ENCODE results near the gene OPRL1. TPM values are rescaled to one million over a fixed set of nuclear protein-coding genes. Genes with fewer than 3 reads are reported as not detected.

Gene OPRL1
- total and polyA plus RNA-seq, 2 of the 8 experiments (the other 6 are each of a cell fraction or from before 2014, with no cell fraction given) = 0.63 to 0.98 TPM

GRCh38 chr20:64073476-64074183 lies 6.3 kb upstream of the OPRL1 start:
- Histone ChIP-seq H3K9me3 (ENCODE audit: insufficient read depth in 2 of 2, low read depth in 1 of 2, low read length in 1 of 2) (no peaks in the 10 kb centered on the region), H4K91ac (replicated peaks; ENCODE audit: insufficient read length, low read length) (no peak overlapping the region), H2BK20ac (ENCODE audit: low read length) (no peak overlapping the region), H3K9ac (replicated peaks in 1 of 4; ENCODE audit: extremely low read depth in 1 of 4, low read depth in 3 of 4, low read length in 3 of 4) (no peak overlapping the region), H2AK5ac (ENCODE audit: low read depth, low read length) (no peak overlapping the region), H3K27me3 (replicated peaks in 1 of 4; ENCODE audit: control insufficient read depth in 3 of 4, extremely low read depth in 1 of 4, insufficient read depth in 3 of 4, low read length in 3 of 4) (no peaks in the 10 kb centered on the region), H3K4me1 (replicated peaks in 1 of 4; ENCODE audit: control insufficient read depth in 3 of 4, insufficient read depth in 4 of 4, low read length in 3 of 4) (peaks cover 0 to 16% (median 4%) of the 10 kb centered on the region in 4 experiments; a peak in 4 of 7 replicates), H2BK120ac (replicated peaks; ENCODE audit: low read depth, low read length) (no peak overlapping the region), H3K27ac (ENCODE audit: low read depth, low read length) (no peak overlapping the region), H2BK5ac (ENCODE audit: low read depth, low read length) (no peak overlapping the region), H4K8ac (ENCODE audit: extremely low read depth, insufficient read depth, low read length) (no peak overlapping the region; the same call in 1 of the 2 replicates), H3K56ac (replicated peaks; ENCODE audit: insufficient read length, low read depth, low read length) (no peak overlapping the region), H3K23ac (ENCODE audit: insufficient read length) (no peak overlapping the region), H4K5ac (ENCODE audit: insufficient read length, low read depth, low read length) (no peak overlapping the region), H3K18ac (ENCODE audit: extremely low read depth, low read length) (no peak overlapping the region), H3K4me3 (ENCODE audit: extremely low read depth in 1 of 4, insufficient read depth in 2 of 4, low read depth in 3 of 4, low read length in 4 of 4) (no peak overlapping the region), H3K4me2 (ENCODE audit: insufficient read depth in 1 of 2, low read depth in 2 of 2, low read length in 2 of 2) (no peak overlapping the region), H3K79me2 (ENCODE audit: control insufficient read depth in 1 of 2, insufficient read depth in 2 of 2, low read length in 2 of 2) (no peaks in the 10 kb centered on the region), H3K4ac (replicated peaks; ENCODE audit: insufficient read length, low read depth, low read length) (no peak overlapping the region), H3K23me2 (ENCODE audit: low read depth, low read length) (no peaks in the 10 kb centered on the region), H2BK12ac (ENCODE audit: low read depth, low read length) (0 out of 2 replicates have a peak overlapping the region, but pooled peaks have one; percentile 3), H2AFZ (ENCODE audit: low read length) (no peak overlapping the region), H3K14ac (ENCODE audit: insufficient read length) (no peak overlapping the region), H4K20me1 (replicated peaks in 1 of 2; ENCODE audit: control insufficient read depth in 1 of 2, insufficient read depth in 2 of 2, low read length in 2 of 2) (peaks cover 0 to 8% of the 10 kb centered on the region in 2 experiments), H2BK15ac (ENCODE audit: low read length) (no peak overlapping the region), H3K36me3 (ENCODE audit: control insufficient read depth in 2 of 4, insufficient read depth in 4 of 4, low read length in 3 of 4) (peaks cover 0 to 8% (median 3%) of the 10 kb centered on the region in 4 experiments; a peak in 3 of 8 replicates), H3K79me1 (ENCODE audit: low read depth, low read length) (0 out of 2 replicates have a peak, but pooled peaks cover 3% of the 10 kb centered on the region)
- WGBS, 2 experiments (ENCODE audit: extremely low coverage in 1 of 2, insufficient coverage in 1 of 2, insufficient read length in 1 of 2, insufficient replicate concordance in 2 of 2, low coverage in 1 of 2, low lambda C conversion rate in 2 of 2, missing lambda C conversion rate in 1 of 2) = 95% methylated on average over 36 of the region's 37 CpGs; no CpG with 5 or more reads in 1 of the 2 experiments
- CTCF ChIA-PET (ENCODE audit: partially characterized antibody) = interaction anchor here (0.6 to 1.6 kb wide), 6 partner anchors 9 to 137 kb away, joined by 3 to 5 read pairs (median 4); no protein-coding TSS in a partner anchor
- FAIRE-seq = no peak
- POLR2A ChIA-PET (ENCODE audit: partially characterized antibody) = interaction anchor here (1.0 to 1.6 kb wide), 4 partner anchors 8 to 37 kb away, joined by 3 to 5 read pairs (median 4); no protein-coding TSS in a partner anchor
- no peak for DNase-seq (ENCODE audit: low read depth in 1 of 2, low spot score in 2 of 2)
- TF ChIP-seq KDM5A (IDR thresholded peaks at IDR 0.05; ENCODE audit: low read length) (no peak), POU5F1 (IDR thresholded peaks at IDR 0.05; ENCODE audit: low read depth, low read length) (no peak), RNF2 (IDR thresholded peaks at IDR 0.05; ENCODE audit: borderline replicate concordance, low read depth, low read length, missing control alignments, poor library complexity, severe bottlenecking) (no peak), MAFK (IDR thresholded peaks at IDR 0.05; ENCODE audit: low read depth, low read length) (no peak), SP1 (IDR thresholded peaks at IDR 0.05; ENCODE audit: low read depth, low read length) (no peak), CBX5 (IDR thresholded peaks at IDR 0.05; ENCODE audit: low read depth, low read length) (no peak), KDM4A (IDR thresholded peaks at IDR 0.05; ENCODE audit: low read depth, low read length, severe bottlenecking) (no peak), ASH2L (IDR thresholded peaks at IDR 0.05; ENCODE audit: low read length) (no peak), TAF1 (IDR thresholded peaks at IDR 0.05; ENCODE audit: low read depth, low read length) (no peak), SIRT6 (IDR thresholded peaks at IDR 0.05; ENCODE audit: low read length) (no peak)
- TF ChIP-seq, protein P1, sequence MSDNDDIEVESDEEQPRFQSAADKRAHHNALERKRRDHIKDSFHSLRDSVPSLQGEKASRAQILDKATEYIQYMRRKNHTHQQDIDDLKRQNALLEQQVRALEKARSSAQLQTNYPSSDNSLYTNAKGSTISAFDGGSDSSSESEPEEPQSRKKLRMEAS (IDR thresholded peaks at IDR 0.05) = no peak
